Measurements from ENCODE around the gene SHTN1.

SHTN1 gene

GRCh38 chr10:116831790-116832189 lies 173.2 kb downstream of the SHTN1 start:
- POLR2A ChIA-PET: no interaction called here
- CTCF ChIA-PET: no interaction called here
- no peak for TF ChIP-seq CTCF (IDR thresholded peaks at IDR 0.05; ENCODE audit: insufficient read depth, low read length, missing control alignments)
- no peak for DNase-seq (ENCODE audit: low read depth, low spot score)
- H3K4me3 ChIP-seq (ENCODE audit: low read depth, low read length): no peak overlapping the region
